ENCODE results near the gene MYL10.

DNA sequence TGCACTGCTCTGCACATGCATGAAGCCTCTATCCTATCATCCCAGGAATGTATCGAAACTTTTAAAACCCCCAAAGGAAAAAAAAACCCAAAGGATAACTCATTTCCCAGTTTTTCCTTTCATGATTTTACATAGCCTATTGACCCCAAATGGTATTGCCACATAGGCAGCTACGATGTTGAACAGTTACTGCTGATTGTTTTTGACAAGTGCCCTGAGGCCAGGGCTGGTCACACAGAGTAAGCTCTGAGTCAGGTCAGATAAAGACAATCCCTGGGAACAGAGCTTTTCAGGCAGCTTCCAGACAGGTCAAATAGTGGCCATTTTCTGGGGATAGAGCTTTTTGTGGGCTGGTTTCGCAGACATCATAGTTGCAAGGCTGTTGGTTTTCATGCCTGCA lies 52.1 kb downstream of the MYL10 start:
- TF ChIP-seq CTCF (IDR thresholded peaks at IDR 0.05; ENCODE audit: extremely low read depth in 1 of 2, insufficient read depth in 1 of 2, low read depth in 1 of 2, low read length in 2 of 2) (no peak), POLR2AphosphoS5 (IDR thresholded peaks at IDR 0.05; ENCODE audit: insufficient read depth, low read depth, low read length) (no peak), GATA2 (IDR thresholded peaks at IDR 0.05; ENCODE audit: insufficient read depth, insufficient read length, low read depth, low read length) (no peak), MYC (IDR thresholded peaks at IDR 0.05; ENCODE audit: low read depth, low read length) (no peak), POLR2A (IDR thresholded peaks at IDR 0.05; ENCODE audit: low read depth, low read length) (no peak)

Data from endothelial cell of umbilical vein (primary cell).